Measurements from ENCODE around the gene HPD. TPM values are rescaled to one million over a fixed set of nuclear protein-coding genes. Genes with fewer than 3 reads are reported as not detected.

HPD gene
- total RNA-seq, 2 donors from 2014 or later = 0.16 TPM; not detected in 1

- H3K9me3 Mint-ChIP-seq = no peaks in the 10 kb centered on the region
- peaks cover 5 to 6% of the 10 kb centered on the region in 2 donors for H3K36me3 Mint-ChIP-seq
- no peak overlapping the region for H3K27ac Mint-ChIP-seq
- no peak for ATAC-seq
- no peak for DNase-seq (ENCODE audit: low spot score in 2 of 2)
These were observed 35.4 kb downstream of the HPD start for GRCh38 chr12:121823101-121823726.

DNA sequence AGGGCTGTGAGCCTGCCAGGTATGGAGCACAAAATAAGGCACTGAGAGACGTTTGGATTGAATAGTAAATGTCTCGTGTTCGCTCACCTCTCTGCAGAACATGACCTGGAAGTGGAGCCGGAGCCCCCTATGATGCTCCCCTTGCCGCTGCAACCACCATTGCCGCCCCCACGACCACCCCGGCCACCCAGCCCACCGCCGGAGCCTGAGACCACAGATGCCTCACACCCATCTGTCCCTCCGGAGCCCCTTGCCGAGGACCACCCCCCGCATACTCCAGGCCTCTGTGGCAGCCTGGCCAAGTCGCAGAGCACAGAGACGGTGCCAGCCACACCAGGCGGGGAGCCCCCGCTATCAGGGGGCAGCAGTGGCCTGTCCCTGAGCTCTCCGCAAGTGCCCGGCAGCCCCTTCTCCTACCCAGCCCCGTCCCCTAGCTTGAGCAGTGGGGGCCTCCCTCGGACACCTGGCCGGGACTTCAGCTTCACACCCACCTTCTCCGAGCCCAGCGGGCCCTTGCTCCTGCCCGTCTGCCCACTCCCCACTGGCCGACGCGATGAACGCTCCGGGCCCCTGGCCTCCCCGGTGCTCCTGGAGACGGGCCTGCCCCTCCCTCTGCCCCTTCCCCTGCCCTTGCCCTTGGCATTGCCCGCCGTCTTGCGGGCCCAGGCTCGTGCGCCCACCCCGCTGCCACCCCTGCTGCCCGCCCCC, 36.1 kb downstream of the HPD start:
- Mint-ChIP-seq H3K27ac (no peak overlapping the region), H3K9me3 (no peaks in the 10 kb centered on the region), H3K36me3 (peaks cover 5 to 6% of the 10 kb centered on the region in 2 donors)
- ATAC-seq (no peak), DNase-seq (ENCODE audit: low spot score in 2 of 2) (no peak)

GRCh38 chr12:121820056-121820455, 38.6 kb downstream of the HPD start:
- no peak overlapping the region for H3K27ac Mint-ChIP-seq
- peaks cover 0 to 5% of the 10 kb centered on the region in 2 donors for H3K36me3 Mint-ChIP-seq
- H3K9me3 Mint-ChIP-seq = no peaks in the 10 kb centered on the region
- ATAC-seq (no peak), DNase-seq (ENCODE audit: low spot score in 2 of 2) (no peak)

DNA sequence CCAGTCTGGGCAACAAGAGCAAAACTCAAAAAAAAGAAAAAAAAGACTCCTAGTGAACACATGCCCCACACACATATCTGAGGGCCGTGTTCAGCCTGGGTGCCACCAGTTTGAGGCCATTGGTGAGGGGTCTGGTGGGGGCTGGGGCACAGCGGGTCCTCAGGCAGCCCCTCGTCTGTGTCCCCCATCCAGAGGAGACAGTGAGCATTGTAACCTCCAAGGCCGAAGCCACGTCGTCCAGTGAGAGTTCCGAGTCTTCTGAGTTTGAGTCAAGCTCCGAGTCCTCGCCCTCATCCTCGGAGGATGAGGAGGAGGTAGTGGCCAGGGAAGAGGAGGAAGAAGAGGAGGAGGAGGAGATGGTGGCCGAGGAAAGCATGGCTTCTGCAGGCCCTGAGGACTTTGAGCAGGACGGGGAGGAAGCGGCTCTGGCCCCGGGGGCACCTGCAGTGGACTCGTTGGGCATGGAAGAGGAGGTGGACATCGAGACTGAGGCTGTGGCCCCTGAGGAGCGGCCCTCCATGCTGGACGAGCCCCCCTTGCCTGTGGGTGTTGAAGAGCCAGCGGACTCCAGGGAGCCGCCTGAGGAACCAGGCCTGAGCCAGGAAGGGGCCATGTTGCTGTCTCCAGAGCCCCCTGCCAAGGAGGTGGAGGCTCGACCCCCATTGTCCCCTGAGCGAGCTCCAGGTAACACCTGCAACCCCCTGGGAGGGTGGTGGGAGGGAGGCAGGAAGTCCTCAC, 39.3 kb downstream of the HPD start:
- Mint-ChIP-seq H3K36me3 (peaks cover 0 to 5% of the 10 kb centered on the region in 2 donors), H3K27ac (peak overlapping the region; percentile 33 to 82), H3K9me3 (no peaks in the 10 kb centered on the region)
- no peak for DNase-seq (ENCODE audit: low spot score in 2 of 2)
- no peak for ATAC-seq

- peak overlapping the region in 1 of 2 donors; percentile 47 for H3K27ac Mint-ChIP-seq
- H3K9me3 Mint-ChIP-seq = no peaks in the 10 kb centered on the region
- H3K36me3 Mint-ChIP-seq = peaks cover 5 to 8% of the 10 kb centered on the region in 2 donors
- DNase-seq (ENCODE audit: low spot score in 2 of 2) (no peak), ATAC-seq (no peak)
These were observed 41.0 kb downstream of the HPD start for GRCh38 chr12:121817648-121818043.

- DNase-seq (ENCODE audit: low spot score in 2 of 2) = no peak
- Mint-ChIP-seq H3K36me3 (peaks cover 5 to 8% of the 10 kb centered on the region in 2 donors), H3K27ac (no peak overlapping the region), H3K9me3 (no peaks in the 10 kb centered on the region)
- ATAC-seq = no peak
These were observed 41.6 kb downstream of the HPD start for GRCh38 chr12:121816925-121817647.

- no peaks in the 10 kb centered on the region for H3K9me3 Mint-ChIP-seq
- H3K36me3 Mint-ChIP-seq = peaks cover 11 to 14% of the 10 kb centered on the region in 2 donors
- ATAC-seq (no peak), DNase-seq (ENCODE audit: low spot score in 2 of 2) (no peak)
- H3K27ac Mint-ChIP-seq = peak overlapping the region in 1 of 2 donors; percentile 56
These were observed 43.4 kb downstream of the HPD start for GRCh38 chr12:121815263-121815662.

GRCh38 chr12:121814429-121815119, 44.1 kb downstream of the HPD start:
- DNase-seq (ENCODE audit: low spot score in 2 of 2) = no peak
- H3K9me3 Mint-ChIP-seq = no peaks in the 10 kb centered on the region
- no peak for ATAC-seq
- H3K36me3 Mint-ChIP-seq = peaks cover 14% of the 10 kb centered on the region in 2 donors
- no peak overlapping the region for H3K27ac Mint-ChIP-seq

DNA sequence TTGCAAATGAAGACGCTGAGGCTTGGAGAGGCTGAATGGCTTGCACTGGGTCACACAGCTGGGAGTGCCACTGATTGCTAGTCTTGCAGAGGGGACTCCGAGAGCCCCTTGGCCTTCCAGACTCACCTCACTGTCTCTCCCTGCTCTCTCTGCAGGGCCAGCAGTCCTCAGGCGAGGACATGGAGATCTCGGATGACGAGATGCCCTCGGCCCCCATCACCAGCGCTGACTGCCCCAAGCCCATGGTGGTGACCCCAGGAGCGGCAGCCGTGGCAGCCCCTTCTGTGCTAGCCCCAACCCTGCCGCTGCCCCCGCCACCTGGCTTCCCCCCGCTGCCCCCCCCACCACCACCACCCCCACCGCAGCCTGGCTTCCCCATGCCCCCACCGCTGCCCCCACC, 44.7 kb downstream of the HPD start:
- DNase-seq (ENCODE audit: low spot score in 2 of 2) (no peak), ATAC-seq (no peak)
- peak overlapping the region; percentile 65 to 79 for H3K27ac Mint-ChIP-seq
- no peaks in the 10 kb centered on the region for H3K9me3 Mint-ChIP-seq
- peaks cover 13 to 14% of the 10 kb centered on the region in 2 donors for H3K36me3 Mint-ChIP-seq

DNA sequence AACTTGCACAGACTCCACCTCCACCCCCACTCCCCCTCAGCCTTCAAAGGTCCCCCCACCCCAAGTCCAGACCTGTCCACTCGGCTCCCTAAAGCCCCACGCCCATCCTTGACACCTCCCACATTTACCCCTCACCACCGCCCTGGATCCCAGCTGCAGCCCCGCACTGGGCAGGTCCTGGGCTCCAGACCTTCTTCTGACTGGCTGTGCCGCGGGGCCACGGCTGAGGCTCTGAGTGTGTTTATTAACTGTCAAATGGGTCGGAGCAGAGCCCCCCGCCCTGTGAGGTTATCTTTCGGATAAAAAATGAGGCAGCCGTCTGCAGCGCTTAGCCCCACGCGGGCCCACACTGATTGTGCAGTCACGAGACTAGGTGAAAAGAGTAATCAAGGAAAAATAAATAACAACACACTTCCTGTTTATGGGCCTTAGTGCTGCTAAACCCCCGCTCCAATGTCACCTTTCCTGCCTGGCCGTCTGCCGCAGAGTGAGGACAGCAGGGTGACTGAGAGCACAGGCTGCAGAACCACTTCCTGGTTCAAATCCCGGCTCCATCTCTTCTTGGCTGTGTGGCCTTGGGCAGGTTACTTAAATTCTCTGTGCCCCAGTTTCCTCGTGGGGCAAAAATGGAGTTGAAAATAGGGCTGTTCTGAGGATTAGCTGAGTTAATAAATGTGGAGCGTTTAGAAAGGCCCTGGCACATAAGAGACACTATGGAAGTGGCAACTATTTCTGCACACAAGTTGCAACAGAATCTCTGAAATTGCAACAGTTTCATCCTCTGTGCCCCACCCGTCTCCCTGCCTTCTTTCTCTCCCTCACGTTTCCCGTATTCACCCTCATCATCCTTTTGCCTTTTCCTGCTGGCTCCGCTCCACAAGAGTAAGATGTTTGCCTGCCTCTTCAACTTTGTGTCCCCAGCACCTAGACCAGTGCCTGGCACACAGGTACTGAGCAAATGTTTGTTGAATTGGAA, 45.5 kb downstream of the HPD start:
- H3K36me3 Mint-ChIP-seq = peaks cover 14 to 17% of the 10 kb centered on the region in 2 donors
- DNase-seq (ENCODE audit: low spot score in 2 of 2) = no peak
- H3K9me3 Mint-ChIP-seq = no peaks in the 10 kb centered on the region
- no peak for ATAC-seq
- peak overlapping the region; percentile 65 to 79 for H3K27ac Mint-ChIP-seq

DNA sequence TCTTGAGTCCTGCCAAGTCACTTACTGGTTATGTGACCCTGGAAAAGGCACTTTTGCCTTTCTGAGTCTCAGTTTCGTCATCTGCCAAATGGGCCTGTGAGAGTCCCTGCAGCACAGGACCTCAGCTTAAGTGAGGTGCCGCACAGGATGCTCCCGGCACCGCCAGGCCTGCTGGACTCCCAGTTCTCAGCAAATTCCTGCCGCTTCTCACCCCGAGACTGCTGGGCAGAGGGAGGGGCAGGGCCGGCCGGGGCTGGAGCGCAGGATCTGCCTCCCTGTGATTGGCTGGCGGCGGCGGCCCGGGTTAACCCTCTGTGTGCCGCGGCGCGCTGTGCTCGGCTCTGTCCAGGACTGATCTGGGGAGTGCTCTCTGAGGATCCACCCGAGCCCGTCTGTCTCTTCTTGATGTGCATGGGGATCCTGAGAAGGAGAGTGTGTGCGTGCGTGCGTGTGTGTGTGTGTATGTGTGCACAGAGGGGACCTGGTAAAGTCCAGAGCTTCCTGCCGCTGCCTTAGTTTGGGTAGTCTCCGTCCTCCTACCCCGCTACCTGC, 46.3 kb downstream of the HPD start:
- Mint-ChIP-seq H3K36me3 (peaks cover 14 to 17% of the 10 kb centered on the region in 2 donors), H3K27ac (peak overlapping the region; percentile 38 to 79), H3K9me3 (no peaks in the 10 kb centered on the region)
- ATAC-seq = peak; percentile 76 to 81
- DNase-seq (ENCODE audit: low spot score in 2 of 2) = peak in 1 of 2 donors; percentile 68

DNA sequence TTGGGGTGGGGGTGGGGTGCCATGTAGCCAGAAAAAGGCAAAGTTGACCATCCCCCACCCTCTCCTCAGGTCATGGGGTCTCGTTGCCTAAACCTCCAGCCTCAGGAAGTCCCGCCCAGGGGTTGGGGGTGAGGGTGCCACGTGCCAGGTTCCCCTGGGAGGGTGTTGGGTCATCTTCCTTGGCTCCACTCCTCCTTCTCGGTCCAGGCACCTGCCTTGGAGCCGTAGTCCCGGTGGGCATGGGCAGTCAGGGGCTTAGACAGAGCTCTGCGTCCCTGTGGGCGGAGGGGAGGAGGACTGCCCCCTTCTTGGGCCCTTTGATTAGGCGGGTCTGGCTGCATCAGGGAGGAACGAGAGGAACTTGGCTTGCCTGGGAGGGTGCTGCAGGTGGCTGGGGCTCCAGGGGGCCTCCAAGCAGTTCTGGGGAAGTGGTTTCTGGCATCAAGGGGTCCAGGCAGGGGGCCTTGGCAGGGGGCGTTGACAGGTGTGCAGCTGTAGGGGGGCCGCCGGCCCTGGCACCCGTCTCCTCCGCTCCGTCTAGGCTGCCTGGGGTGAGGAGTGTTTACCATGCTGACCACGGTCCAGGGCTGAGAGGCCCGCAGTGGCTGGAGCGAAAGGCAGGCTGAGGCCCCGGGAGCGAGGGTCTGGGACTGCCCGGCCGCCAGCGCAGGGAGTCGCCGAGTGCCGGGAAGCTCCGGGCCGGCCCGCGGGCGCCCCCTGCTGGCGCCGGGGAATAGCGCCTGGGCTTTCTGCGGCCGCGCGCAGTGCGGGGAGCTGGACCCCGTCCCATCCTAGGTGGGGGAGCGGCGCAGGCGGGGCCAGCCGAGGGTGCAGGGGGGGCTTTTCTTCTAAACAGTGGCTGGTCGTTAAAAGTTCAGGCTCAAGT, 47.0 kb downstream of the HPD start:
- H3K9me3 Mint-ChIP-seq = no peaks in the 10 kb centered on the region
- H3K36me3 Mint-ChIP-seq = peaks cover 14 to 17% of the 10 kb centered on the region in 2 donors
- peak; percentile 87 to 90 for ATAC-seq
- H3K27ac Mint-ChIP-seq = peak overlapping the region; percentile 79 to 87
- DNase-seq (ENCODE audit: low spot score in 2 of 2) = peak; percentile 83 to 88

DNA sequence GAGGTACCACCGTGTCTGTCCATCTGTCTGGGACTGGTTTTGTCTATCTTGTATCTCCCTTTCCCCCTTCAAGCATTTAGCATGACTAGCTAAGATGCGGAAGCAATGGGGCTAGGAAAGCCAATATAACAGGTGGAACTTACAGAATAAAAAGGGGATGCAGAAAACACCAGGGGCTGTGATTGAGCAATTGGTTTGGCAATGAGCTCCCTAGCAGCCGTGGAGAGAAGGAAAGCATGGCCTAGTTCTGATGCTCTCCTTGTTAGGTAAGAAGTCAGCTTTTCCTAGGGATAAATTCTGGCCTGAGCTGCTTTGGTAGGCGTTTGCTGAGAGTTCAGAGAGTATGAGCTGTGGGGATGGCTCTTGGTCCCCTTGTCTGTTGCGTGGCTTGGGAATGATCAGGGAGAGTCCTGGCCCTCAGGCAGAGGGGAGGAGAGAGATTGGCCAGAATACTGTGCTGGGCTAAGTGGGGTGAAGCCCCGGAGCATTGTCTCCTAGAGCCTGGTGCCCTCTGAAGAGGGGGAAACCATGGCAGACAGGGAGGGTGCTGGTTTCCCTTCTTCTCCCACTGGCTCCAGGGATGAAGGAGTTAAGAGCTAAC, 47.7 kb downstream of the HPD start:
- ATAC-seq = no peak
- H3K9me3 Mint-ChIP-seq = no peaks in the 10 kb centered on the region
- peaks cover 19 to 22% of the 10 kb centered on the region in 2 donors for H3K36me3 Mint-ChIP-seq
- H3K27ac Mint-ChIP-seq = peak overlapping the region; percentile 79 to 87
- DNase-seq (ENCODE audit: low spot score in 2 of 2) = no peak

Measured in activated naive CD4-positive, alpha-beta T cell treated with anti-CD3 and anti-CD28 coated beads, Interleukin-2, amount 50 U/mL, for 72 hours (primary cell).